ENCODE results near the gene GRK3. TPM values are rescaled to one million over a fixed set of nuclear protein-coding genes. Genes with fewer than 3 reads are reported as not detected.

Gene GRK3
- total RNA-seq, 1 experiment from 2014 or later = 14.6 TPM

- intact Hi-C loops (cut with micrococcal nuclease) = no loop called here
- DNase-seq (ENCODE audit: low read depth, low spot score) = no peak
- POLR2A ChIA-PET = no interaction called here
- Histone ChIP-seq H3K9me2 (ENCODE audit: insufficient read depth) (no peaks in the 10 kb centered on the region), H3K36me3 (ENCODE audit: control insufficient read depth in 1 of 2, insufficient read depth in 2 of 2, low read length in 2 of 2) (no peaks in the 10 kb centered on the region), H3K4me3 (replicated peaks in 1 of 2; ENCODE audit: low read depth in 1 of 2, low read length in 2 of 2) (no peak overlapping the region), H3K9me3 (ENCODE audit: control insufficient read depth in 1 of 2, insufficient read depth in 1 of 2, low read depth in 1 of 2, low read length in 2 of 2) (no peaks in the 10 kb centered on the region), H3K4me1 (ENCODE audit: control insufficient read depth in 1 of 2, insufficient read depth in 2 of 2, low read length in 2 of 2) (no peaks in the 10 kb centered on the region), H3K79me2 (ENCODE audit: insufficient read depth, low read length) (no peaks in the 10 kb centered on the region), H3K27ac (ENCODE audit: low read depth, low read length) (no peak overlapping the region), H2AFZ (ENCODE audit: low read depth, low read length, poor library complexity, severe bottlenecking) (no peak overlapping the region), H3K27me3 (ENCODE audit: insufficient read depth, low read length) (no peaks in the 10 kb centered on the region), H3K9ac (ENCODE audit: low read length) (no peak overlapping the region), H3K4me2 (ENCODE audit: low read length) (no peak overlapping the region), H4K20me1 (ENCODE audit: insufficient read depth) (no peaks in the 10 kb centered on the region)
- RAD21 ChIA-PET (ENCODE audit: low non-redundant PET in 1 of 2, low total read pairs in 2 of 2, uncharacterized antibody in 2 of 2, unreplicated experiment in 2 of 2) = no interaction called here
- TF ChIP-seq POLR2AphosphoS5 (IDR thresholded peaks at IDR 0.05; ENCODE audit: low read depth, low read length) = no peak
- TF ChIP-seq TCF7L2 (IDR thresholded peaks at IDR 0.05; ENCODE audit: borderline replicate concordance, extremely low read depth, insufficient read depth, insufficient read length) = no peak
- TF ChIP-seq EGR1 (IDR thresholded peaks at IDR 0.05; ENCODE audit: low read depth) = no peak
- TF ChIP-seq EZH2phosphoT487 (IDR thresholded peaks at IDR 0.05; ENCODE audit: borderline replicate concordance) = no peak
- TF ChIP-seq SIN3A (IDR thresholded peaks at IDR 0.05; ENCODE audit: low read depth) = no peak
- TF ChIP-seq ATF3 (IDR thresholded peaks at IDR 0.05) = no peak
- TF ChIP-seq ZFX (IDR thresholded peaks at IDR 0.05) = no peak
- TF ChIP-seq ZBTB33 (IDR thresholded peaks at IDR 0.05; ENCODE audit: extremely low read depth, insufficient replicate concordance, low read length) = no peak
- TF ChIP-seq SP1 (IDR thresholded peaks at IDR 0.05; ENCODE audit: low read depth) = no peak
- no peak for TF ChIP-seq YY1 (IDR thresholded peaks at IDR 0.05; ENCODE audit: extremely low read depth, insufficient replicate concordance, low read depth, low read length)
- no peak for TF ChIP-seq REST (IDR thresholded peaks at IDR 0.05; ENCODE audit: low read depth)
- TF ChIP-seq RAD21 (IDR thresholded peaks at IDR 0.05; ENCODE audit: low read depth) = no peak
- no TSS peak for BruUV-seq (replicated peaks)
- CTCF ChIA-PET = no interaction called here
- no peak for ATAC-seq
These were observed 8.9 kb upstream of the GRK3 start for GRCh38 chr22:25555586-25555985.
